Activated T-helper 17 cell treated with anti-CD3 and anti-CD28 coated beads, Interleukin-2, amount 50 U/mL, for 72 hours (primary cell): ENCODE data around the gene TMEM212. TPM values are rescaled to one million over a fixed set of nuclear protein-coding genes. Genes with fewer than 3 reads are reported as not detected.
A peak's percentile ranks its signal among the peaks of the same experiment; 100 is the strongest.

Experiments
- ATAC-seq: fragments of 150-1000 bp; cut with Tn5 transposase; replicated peaks from 2 replicates; pipeline ENCODE4 v1.10.0; 2021; ENCODE audit warnings: mild to moderate bottlenecking, moderate library complexity
- H3K27ac Mint-ChIP-seq: one replicate; pipeline ENCODE4 v1.8.0; 2022; ENCODE audit warnings: mixed read lengths
- H3K27me3 Mint-ChIP-seq: one replicate; pipeline ENCODE4 v1.8.0; 2022; ENCODE audit warnings: mixed read lengths
- H3K36me3 Mint-ChIP-seq: one replicate; pipeline ENCODE4 v1.8.0; 2022; ENCODE audit warnings: low read depth, mild to moderate bottlenecking, mixed read lengths
- H3K4me1 Mint-ChIP-seq: one replicate; pipeline ENCODE4 v1.8.0; 2022; ENCODE audit warnings: mixed read lengths
- H3K4me3 Mint-ChIP-seq: one replicate; pipeline ENCODE4 v1.8.0; 2022; ENCODE audit warnings: mild to moderate bottlenecking, mixed read lengths
- H3K9me3 Mint-ChIP-seq: one replicate; pipeline ENCODE4 v1.8.0; 2022; ENCODE audit warnings: mixed read lengths
- total RNA-seq, 2 donors: library from RNA; stranded (reverse); gene quantifications; one replicate each; pipeline ENCODE4 v1.2.3, GENCODE V29; 2022

TMEM212 gene
- total RNA-seq, result not detected

- H3K4me1 Mint-ChIP-seq, result peaks cover 19% of the 10 kb centered on the region
- H3K36me3 Mint-ChIP-seq, result no peaks in the 10 kb centered on the region
- no peak within 1 kb of the TSS for H3K27ac Mint-ChIP-seq
- H3K9me3 Mint-ChIP-seq, result no peaks in the 10 kb centered on the region
- peaks cover 5% of the 10 kb centered on the region for H3K27me3 Mint-ChIP-seq
- ATAC-seq, result no peak
- no peak within 1 kb of the TSS for H3K4me3 Mint-ChIP-seq
Observed at GRCh38 chr3:171842864-171843518, at the start of gene TMEM212. Gene TMEM212 (plus strand): TSS chr3:171843349. CDS start chr3:171843384, 35 bp downstream.

DNA sequence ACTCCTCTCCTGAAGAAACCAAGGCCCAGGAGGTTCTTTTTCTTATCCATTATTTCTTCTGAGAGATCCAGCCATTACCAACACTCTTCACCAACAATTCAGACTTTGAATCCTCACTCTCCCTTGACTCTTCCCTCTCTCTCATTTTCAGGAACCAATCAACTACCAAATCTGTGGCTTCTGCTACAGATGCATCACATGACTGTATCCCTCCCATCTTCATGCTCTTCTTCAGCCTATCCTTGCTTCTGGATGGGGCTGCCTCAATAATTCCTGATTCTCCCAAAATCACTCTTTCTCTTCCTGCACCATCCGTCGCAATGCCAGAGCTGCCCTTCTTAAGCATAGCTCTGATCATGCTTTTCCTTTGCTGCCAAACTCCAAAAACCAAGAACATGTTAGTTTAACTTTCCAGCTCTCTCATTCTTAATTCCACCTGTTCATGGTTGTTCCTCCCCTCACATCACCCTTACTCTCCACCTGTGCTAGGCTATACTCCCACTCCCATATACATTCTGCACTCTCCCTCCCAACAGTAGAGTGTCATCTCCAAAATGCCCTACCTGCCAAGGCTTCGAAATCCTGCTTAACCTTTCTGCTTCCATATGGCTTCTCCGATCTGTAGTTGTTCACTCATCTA is 46.4 kb upstream of the TMEM212 start:
- ATAC-seq, result no peak
- no peaks in the 10 kb centered on the region for H3K27me3 Mint-ChIP-seq

GRCh38 chr3:171797265-171797679 is 45.9 kb upstream of the TMEM212 start:
- no peaks in the 10 kb centered on the region for H3K27me3 Mint-ChIP-seq

More for the DNA sequence above, 46.4 kb upstream of the TMEM212 start:
- H3K4me1 Mint-ChIP-seq, result peaks cover 4% of the 10 kb centered on the region
- H3K36me3 Mint-ChIP-seq, result no peaks in the 10 kb centered on the region
- H3K9me3 Mint-ChIP-seq, result no peaks in the 10 kb centered on the region
- no peak overlapping the region for H3K27ac Mint-ChIP-seq
- H3K4me3 Mint-ChIP-seq, result no peak overlapping the region

DNA sequence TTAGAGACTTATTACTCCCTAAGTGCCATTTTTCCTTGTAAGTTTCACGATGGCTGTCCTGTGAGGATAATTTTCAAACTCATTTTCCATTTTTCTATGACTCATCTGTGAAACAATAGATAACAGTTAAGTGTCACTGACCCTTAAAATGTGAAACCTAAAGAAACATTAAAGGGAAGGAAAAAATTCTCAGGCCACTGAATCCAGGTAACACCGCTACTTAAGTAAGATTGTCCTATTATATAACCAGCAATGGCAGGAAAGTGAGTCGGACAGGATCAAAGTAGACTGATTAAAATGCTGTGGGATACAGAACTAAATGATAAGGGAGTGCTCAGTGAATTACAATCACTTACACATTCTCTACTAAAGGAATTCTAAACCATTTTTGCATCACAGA is 45.3 kb upstream of the TMEM212 start:
- H3K27ac Mint-ChIP-seq, result no peak overlapping the region
- H3K36me3 Mint-ChIP-seq, result no peaks in the 10 kb centered on the region
- no peaks in the 10 kb centered on the region for H3K9me3 Mint-ChIP-seq
- ATAC-seq, result no peak
- peaks cover 5% of the 10 kb centered on the region for H3K4me1 Mint-ChIP-seq
- no peaks in the 10 kb centered on the region for H3K27me3 Mint-ChIP-seq
- no peak overlapping the region for H3K4me3 Mint-ChIP-seq

More at GRCh38 chr3:171797265-171797679, 45.9 kb upstream of the TMEM212 start:
- ATAC-seq, result no peak
- no peaks in the 10 kb centered on the region for H3K9me3 Mint-ChIP-seq
- H3K27ac Mint-ChIP-seq, result no peak overlapping the region
- no peak overlapping the region for H3K4me3 Mint-ChIP-seq
- H3K36me3 Mint-ChIP-seq, result no peaks in the 10 kb centered on the region
- peaks cover 5% of the 10 kb centered on the region for H3K4me1 Mint-ChIP-seq

- Mint-ChIP-seq H3K27ac (no peak overlapping the region), H3K9me3 (no peaks in the 10 kb centered on the region), H3K27me3 (no peaks in the 10 kb centered on the region), H3K36me3 (no peaks in the 10 kb centered on the region), H3K4me1 (peaks cover 5% of the 10 kb centered on the region), H3K4me3 (no peak overlapping the region)
- no peak for ATAC-seq
Observed at GRCh38 chr3:171799501-171799900, 43.6 kb upstream of the TMEM212 start.

GRCh38 chr3:171801738-171802589 is 41.2 kb upstream of the TMEM212 start:
- H3K4me1 Mint-ChIP-seq, result peaks cover 5% of the 10 kb centered on the region
- H3K27ac Mint-ChIP-seq, result peak overlapping the region; percentile 77
- peak; percentile 80 for ATAC-seq
- no peaks in the 10 kb centered on the region for H3K9me3 Mint-ChIP-seq
- peak overlapping the region; percentile 37 for H3K4me3 Mint-ChIP-seq
- H3K27me3 Mint-ChIP-seq, result no peaks in the 10 kb centered on the region
- no peaks in the 10 kb centered on the region for H3K36me3 Mint-ChIP-seq

- H3K27me3 Mint-ChIP-seq, result no peaks in the 10 kb centered on the region
Observed at GRCh38 chr3:171802590-171802956, 40.6 kb upstream of the TMEM212 start.

DNA sequence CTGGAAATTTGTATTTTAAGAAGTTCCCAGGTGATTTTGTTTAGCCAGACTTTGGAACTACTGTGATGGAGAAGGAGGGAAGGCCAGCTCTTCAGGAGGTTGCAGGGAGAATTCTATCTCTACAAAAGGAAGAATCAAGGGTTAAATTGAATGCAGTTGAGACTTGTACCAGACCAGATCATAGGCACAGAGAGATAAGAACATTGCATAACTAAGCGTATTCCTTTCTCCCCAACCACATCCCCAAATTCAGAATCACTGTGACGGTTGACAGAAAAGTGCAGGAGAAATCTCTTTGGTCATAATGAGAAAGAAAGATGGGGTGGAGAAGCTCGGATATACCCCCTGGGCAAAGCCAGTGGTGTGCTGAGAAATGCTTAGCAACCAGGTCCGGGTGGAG is 40.1 kb upstream of the TMEM212 start:
- no peaks in the 10 kb centered on the region for H3K27me3 Mint-ChIP-seq
- H3K27ac Mint-ChIP-seq, result no peak overlapping the region
- ATAC-seq, result no peak
- no peaks in the 10 kb centered on the region for H3K9me3 Mint-ChIP-seq
- peaks cover 5% of the 10 kb centered on the region for H3K4me1 Mint-ChIP-seq
- H3K4me3 Mint-ChIP-seq, result no peak overlapping the region
- H3K36me3 Mint-ChIP-seq, result no peaks in the 10 kb centered on the region

More at GRCh38 chr3:171802590-171802956, 40.6 kb upstream of the TMEM212 start:
- no peaks in the 10 kb centered on the region for H3K36me3 Mint-ChIP-seq
- H3K27ac Mint-ChIP-seq, result no peak overlapping the region
- no peak overlapping the region for H3K4me3 Mint-ChIP-seq
- H3K9me3 Mint-ChIP-seq, result no peaks in the 10 kb centered on the region
- no peak for ATAC-seq
- peaks cover 5% of the 10 kb centered on the region for H3K4me1 Mint-ChIP-seq

GRCh38 chr3:171804618-171805389 is 38.3 kb upstream of the TMEM212 start:
- no peaks in the 10 kb centered on the region for H3K9me3 Mint-ChIP-seq
- H3K27me3 Mint-ChIP-seq, result peaks cover 3% of the 10 kb centered on the region
- no peak for ATAC-seq
- peaks cover 12% of the 10 kb centered on the region for H3K4me1 Mint-ChIP-seq
- H3K4me3 Mint-ChIP-seq, result no peak overlapping the region
- no peaks in the 10 kb centered on the region for H3K36me3 Mint-ChIP-seq
- H3K27ac Mint-ChIP-seq, result no peak overlapping the region

DNA sequence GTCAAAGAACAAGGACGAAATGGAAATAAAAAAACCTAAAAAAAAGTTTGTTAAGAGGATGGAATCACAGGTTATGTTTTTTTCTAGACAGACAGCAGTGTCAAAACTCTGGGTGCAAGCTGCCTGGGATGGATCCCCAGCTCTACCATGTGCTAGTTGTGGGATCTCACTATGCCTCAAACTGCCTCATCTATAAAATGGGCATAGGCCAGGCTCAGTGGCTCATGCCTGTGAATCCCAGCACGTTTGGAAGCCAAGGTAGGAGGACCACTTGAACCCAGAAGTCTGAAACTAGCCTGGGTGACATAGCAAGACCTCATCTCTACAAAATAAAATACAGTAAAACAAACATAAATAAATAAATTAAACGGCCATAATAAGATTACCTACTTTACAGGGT is 37.5 kb upstream of the TMEM212 start:
- Mint-ChIP-seq H3K27me3 (peaks cover 3% of the 10 kb centered on the region), H3K4me1 (peaks cover 12% of the 10 kb centered on the region), H3K4me3 (no peak overlapping the region), H3K27ac (no peak overlapping the region), H3K36me3 (no peaks in the 10 kb centered on the region), H3K9me3 (no peaks in the 10 kb centered on the region)
- ATAC-seq, result no peak

DNA sequence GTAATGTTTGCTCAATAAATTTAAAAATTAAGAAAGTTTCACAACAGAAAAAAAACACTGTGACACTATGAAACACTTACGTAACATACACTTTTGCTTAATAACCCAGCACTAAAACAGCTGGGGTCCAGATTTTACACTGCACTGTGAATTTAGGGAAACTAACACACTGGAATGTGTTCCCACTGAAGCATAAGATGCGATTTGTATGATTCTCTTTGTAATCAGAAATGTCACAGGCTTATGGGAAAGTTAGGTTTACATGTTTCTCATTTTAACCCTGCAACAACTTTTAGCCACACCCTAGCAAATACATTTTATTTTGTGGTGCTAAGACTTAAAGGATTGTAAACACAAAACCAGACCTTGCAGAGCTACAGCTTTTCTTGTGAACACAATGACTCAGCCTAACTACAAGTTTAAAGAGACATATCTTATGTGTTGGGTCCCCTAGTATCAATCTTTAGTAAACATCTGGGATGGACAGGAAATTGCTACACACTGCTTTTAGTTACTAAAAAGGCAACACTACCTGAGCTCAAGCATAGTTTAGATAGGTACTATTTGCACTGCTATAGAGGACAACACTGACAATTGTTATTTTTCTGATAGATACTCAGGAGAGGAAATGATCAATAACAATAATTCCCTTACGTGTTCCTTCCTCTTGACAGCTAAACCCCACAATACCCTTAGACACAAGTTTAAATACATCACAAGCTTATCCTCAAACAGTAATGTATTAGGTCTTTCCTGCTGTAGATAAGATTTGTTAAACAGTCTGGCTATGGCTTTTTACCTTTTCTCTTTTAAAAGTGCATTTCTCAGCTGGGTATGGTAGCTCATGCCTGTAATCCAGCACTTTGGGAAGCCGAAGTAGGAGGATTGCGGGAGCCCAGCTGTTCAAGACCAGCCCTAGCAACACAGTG is 36.7 kb upstream of the TMEM212 start:
- Mint-ChIP-seq H3K4me1 (peaks cover 12% of the 10 kb centered on the region), H3K27me3 (peaks cover 4% of the 10 kb centered on the region), H3K27ac (peak overlapping the region; percentile 44), H3K36me3 (no peaks in the 10 kb centered on the region), H3K4me3 (peak overlapping the region; percentile 25), H3K9me3 (no peaks in the 10 kb centered on the region)
- no peak for ATAC-seq

GRCh38 chr3:171807129-171807675 is 35.9 kb upstream of the TMEM212 start:
- peak overlapping the region; percentile 25 for H3K4me3 Mint-ChIP-seq
- ATAC-seq, result no peak

DNA sequence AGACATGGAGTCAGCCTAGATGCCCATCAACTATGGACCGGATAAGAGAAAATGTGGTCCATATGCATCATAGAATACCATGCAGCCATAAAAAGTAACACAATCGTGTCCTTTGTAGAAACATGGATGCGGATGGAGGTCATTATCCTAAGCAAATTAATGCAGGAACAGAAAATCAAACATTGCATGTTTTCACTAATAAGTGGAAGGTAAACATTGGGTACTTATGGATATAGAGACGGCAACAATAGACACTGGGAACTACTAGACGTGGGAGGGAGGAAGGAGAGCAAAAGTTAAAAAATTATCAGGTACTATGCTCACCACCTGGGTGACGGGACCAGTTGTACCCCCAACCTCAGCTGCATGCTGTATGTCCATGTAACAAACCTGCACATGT is 35.3 kb upstream of the TMEM212 start:
- Mint-ChIP-seq H3K27me3 (peaks cover 6% of the 10 kb centered on the region), H3K4me3 (no peak overlapping the region), H3K9me3 (no peaks in the 10 kb centered on the region), H3K27ac (no peak overlapping the region), H3K4me1 (peaks cover 7% of the 10 kb centered on the region), H3K36me3 (no peaks in the 10 kb centered on the region)
- no peak for ATAC-seq

More at GRCh38 chr3:171807129-171807675, 35.9 kb upstream of the TMEM212 start:
- Mint-ChIP-seq H3K36me3 (no peaks in the 10 kb centered on the region), H3K27me3 (peaks cover 6% of the 10 kb centered on the region), H3K4me1 (peaks cover 7% of the 10 kb centered on the region), H3K27ac (peak overlapping the region; percentile 44), H3K9me3 (no peaks in the 10 kb centered on the region)
